ENCODE measurements around the gene PANX2.

PANX2 gene

GRCh38 chr22:50184004-50184901, 13.7 kb downstream of the PANX2 start:
- DNase-seq = no peak

GRCh38 chr22:50184902-50185374, 14.4 kb downstream of the PANX2 start:
- DNase-seq = no peak

GRCh38 chr22:50185375-50186087, 15.0 kb downstream of the PANX2 start, which contains the start of gene TRABD:
TSS of gene TRABD (plus strand) at chr22:50185913. CDS start at chr22:50193061, 7,148 bp downstream.
- DNase-seq = peak; percentile 75

GRCh38 chr22:50186181-50186714, 15.7 kb downstream of the PANX2 start:
- no peak for DNase-seq

- no peak for DNase-seq
These were observed 16.4 kb downstream of the PANX2 start for GRCh38 chr22:50186761-50187523.

- DNase-seq = no peak
These were observed 17.8 kb downstream of the PANX2 start for GRCh38 chr22:50188356-50188755.

- DNase-seq = no peak
These were observed 18.8 kb downstream of the PANX2 start for GRCh38 chr22:50189184-50189848.

GRCh38 chr22:50189849-50190181, 19.3 kb downstream of the PANX2 start:
- DNase-seq = no peak

GRCh38 chr22:50190182-50190940, 19.8 kb downstream of the PANX2 start:
- peak; percentile 70 for DNase-seq

- DNase-seq = peak; percentile 68
These were observed 20.6 kb downstream of the PANX2 start for GRCh38 chr22:50190941-50191741.

GRCh38 chr22:50192436-50193204, 22.1 kb downstream of the PANX2 start:
- peak; percentile 29 for DNase-seq

- no peak for DNase-seq
These were observed 23.1 kb downstream of the PANX2 start for GRCh38 chr22:50193621-50194020.

- DNase-seq = no peak
These were observed 23.7 kb downstream of the PANX2 start for GRCh38 chr22:50194037-50194805.

GRCh38 chr22:50196256-50196655, 25.7 kb downstream of the PANX2 start:
- DNase-seq = no peak

- no peak for DNase-seq
These were observed 26.7 kb downstream of the PANX2 start for GRCh38 chr22:50197000-50197800.

- no peak for DNase-seq
These were observed 27.5 kb downstream of the PANX2 start for GRCh38 chr22:50197856-50198623.

- no peak for DNase-seq
These were observed 28.1 kb downstream of the PANX2 start for GRCh38 chr22:50198624-50199017.
